Fibroblast of skin of left biceps (primary cell): ENCODE measurements around the gene RAB37.

Experiments
- DNase-seq, 2 experiments: peaks; one replicate each; pipeline ENCODE4 v3.0.0-alpha.2; 2013; ENCODE audit warnings: low read depth in 2 of 2

Gene RAB37

GRCh38 chr17:74728033-74728701 is 8.9 kb upstream of the RAB37 start:
- DNase-seq: no peak

GRCh38 chr17:74728702-74729075 is 8.4 kb upstream of the RAB37 start:
- DNase-seq: no peak

DNA sequence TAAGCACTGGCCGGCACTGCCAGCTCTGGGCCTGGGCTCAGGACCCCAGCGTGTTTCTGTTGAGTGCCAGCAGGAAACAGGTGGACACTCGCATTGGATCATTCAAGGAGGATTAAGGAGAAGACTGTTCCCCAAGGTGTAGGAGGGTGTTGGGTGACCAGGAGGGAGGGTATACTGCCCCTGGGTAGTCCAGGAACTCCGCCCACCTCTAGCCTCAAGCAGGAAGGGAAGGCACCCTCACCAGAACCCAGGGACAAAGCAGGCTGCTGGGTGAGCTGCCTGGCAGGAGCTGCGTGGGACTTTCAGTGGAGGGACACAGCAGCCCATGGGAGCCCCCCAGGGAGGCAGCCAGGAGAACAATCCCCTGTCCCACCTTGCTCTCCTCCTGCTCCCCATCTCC is 7.7 kb upstream of the RAB37 start:
- no peak for DNase-seq

GRCh38 chr17:74729866-74730265 is 7.2 kb upstream of the RAB37 start:
- DNase-seq: no peak

GRCh38 chr17:74730491-74731346 is 6.3 kb upstream of the RAB37 start:
- DNase-seq: no peak

- DNase-seq: no peak
Measured at GRCh38 chr17:74731347-74731605, 5.8 kb upstream of the RAB37 start.

- DNase-seq: no peak
Measured at GRCh38 chr17:74732042-74732867, 4.8 kb upstream of the RAB37 start.

DNA sequence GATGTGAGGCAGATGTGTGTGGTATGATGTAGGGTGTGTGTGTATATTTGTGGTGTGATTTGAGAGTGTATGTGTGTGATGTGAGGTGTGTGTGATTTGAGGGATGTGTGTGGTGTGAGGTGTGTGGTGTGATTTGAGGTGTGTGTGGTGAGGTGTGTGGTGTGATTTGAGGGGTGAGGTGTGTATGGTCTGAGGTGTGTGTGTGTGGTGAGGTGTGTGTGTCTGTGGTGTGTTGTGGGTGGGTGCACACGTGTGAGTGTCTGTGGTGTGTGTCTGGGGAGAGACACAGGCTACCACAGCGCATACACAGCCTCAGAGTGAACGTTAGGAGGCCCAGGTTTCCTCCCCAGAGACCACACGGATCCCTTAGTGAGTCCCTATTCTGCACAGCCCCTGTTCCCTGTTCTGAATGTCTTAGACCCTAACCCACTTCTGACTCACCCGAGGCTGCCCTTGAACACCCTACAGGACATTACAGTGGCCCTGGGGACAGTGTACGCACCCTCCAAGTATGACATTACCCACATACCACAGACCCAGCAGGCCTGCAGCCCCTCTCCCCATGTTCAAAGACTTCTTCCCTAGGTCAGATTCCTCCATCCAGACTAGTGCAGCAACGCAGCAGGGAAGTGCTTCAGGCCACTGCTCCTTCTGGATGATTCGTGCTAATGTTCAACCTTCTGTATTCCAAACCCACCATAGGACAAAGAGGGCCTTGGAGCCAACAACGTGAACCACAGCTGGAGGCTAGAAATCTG is 3.5 kb upstream of the RAB37 start:
- DNase-seq: no peak

DNA sequence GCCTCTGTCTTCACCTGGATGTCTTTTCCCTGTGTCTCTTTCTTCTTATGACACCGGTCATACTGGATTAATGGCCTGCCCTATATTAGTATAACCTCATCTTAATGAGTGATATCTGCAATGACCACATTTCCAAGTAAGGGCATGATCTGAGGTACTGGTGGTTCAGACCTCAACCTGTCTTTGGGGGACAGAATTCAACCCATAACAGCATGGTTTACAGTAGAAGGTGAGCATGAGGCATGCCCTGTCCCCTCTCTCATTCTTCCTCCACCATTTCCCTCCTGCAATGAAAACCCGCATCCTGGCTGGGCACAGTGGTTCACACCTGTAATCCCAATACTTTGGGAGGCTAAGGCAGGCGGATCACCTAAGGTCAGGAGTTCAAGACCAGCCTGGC is 2.8 kb upstream of the RAB37 start:
- no peak for DNase-seq

- DNase-seq: no peak
Measured at GRCh38 chr17:74737299-74738050, 419 bp downstream of the RAB37 start.

DNA sequence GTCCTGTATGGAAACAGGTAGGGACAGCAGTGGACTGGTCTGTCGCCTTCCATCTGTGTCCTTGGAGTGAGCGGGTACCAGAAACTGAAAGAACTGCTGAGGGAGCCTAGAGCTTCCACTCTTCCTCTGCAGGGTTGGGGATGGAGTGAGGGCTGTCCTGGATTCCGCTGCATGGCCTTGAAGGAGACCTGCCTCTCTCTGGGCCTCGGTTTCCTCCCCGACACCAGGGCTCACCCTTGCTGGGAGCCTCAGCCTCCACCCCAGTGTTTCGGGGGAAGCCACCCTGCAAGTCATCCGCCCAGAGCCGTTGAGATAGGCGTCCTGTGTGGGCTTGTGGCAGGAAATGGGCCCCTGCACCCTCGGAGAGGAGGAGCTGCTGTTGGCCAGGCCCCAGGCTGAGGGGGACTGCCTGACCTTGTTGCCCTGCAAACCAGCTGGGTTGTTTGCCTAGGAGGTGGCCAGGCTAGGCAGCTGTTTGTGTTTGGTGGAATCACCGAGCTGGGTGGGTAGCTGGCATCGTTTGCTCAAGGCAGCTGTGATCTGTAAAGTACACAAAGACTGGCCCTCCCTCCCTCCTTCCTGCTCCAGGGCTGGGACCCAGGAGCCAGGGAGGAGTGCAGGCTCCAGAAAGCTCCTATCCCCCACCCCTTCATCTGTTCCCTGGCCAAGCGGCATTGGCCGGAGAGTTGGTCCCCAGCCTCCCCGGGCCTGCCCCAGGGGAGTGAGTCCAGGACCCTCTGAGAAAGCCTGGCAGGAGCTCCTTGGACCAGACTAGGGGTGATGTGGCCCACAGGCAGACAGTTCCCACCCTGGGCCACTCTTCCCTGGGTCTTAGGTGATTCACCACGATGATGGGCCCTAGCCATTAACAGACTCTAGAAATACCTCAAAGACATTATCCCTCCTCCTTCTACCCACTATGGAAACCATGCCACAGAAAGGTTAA is 1.3 kb downstream of the RAB37 start:
- no peak for DNase-seq

DNA sequence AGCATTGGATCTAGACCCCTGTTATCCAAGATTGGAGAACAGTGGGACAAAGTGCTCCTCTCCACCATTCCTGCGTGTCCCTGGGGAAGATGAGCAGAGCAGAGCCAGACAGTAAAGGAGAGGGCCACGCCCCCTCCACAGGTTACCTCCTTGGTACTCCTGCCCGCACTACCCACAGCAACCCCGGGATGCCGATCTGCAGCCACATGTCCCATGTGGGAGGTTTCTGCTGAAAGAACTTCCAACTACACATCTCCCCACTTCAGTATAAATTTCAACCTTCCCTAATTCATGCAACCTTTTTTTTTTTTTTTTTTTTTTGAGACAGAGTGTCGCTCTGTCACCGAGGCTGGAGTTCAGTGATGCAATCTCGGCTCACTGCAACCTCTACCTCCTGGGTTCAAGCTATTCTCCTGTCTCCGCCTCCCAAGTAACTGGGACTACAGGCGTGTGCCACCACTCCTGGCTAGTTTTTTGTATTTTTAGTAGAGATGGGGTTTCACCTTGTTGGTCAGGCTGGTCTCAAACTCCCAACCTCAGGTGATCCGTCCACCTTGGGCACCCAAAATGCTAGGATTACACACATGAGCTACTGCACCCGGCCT is 2.3 kb downstream of the RAB37 start:
- DNase-seq: no peak

GRCh38 chr17:74740173-74740572 is 3.1 kb downstream of the RAB37 start:
- DNase-seq: no peak

DNA sequence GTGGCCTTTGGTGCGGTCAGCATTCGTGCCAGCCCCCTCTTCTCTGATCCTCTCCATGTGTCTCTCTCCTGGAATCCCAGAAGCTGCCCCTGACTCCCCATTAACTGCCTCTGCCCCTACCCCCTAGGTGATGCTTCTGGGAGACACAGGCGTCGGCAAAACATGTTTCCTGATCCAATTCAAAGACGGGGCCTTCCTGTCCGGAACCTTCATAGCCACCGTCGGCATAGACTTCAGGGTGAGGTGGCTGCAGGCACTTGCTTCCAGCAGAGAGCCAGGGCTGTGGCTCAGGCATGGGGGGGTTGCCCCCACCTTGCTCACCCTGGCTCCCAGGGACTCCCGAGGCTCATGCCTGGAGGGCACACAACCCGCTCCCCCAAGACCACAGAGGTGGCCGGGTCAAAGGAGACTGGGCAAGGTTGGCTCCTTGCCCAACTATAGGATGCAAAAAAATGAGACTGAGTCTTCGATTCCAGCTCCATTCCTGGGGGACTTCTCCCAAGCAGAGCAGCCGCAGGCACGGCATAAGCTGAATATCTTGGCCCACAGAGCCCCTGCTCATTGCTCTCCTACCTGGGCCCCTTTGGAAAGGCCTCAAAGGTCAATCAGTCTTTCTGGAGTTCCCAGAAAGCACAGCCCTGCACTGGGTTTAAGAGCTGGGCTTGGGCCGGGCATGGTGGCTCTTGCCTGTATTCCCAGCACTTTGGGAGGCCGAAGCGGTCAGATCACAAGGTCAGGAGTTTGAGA is 3.8 kb downstream of the RAB37 start:
- no peak for DNase-seq

GRCh38 chr17:74742153-74742515 is 5.1 kb downstream of the RAB37 start:
- no peak for DNase-seq

GRCh38 chr17:74742978-74743545 is 6.0 kb downstream of the RAB37 start:
- DNase-seq: no peak

DNA sequence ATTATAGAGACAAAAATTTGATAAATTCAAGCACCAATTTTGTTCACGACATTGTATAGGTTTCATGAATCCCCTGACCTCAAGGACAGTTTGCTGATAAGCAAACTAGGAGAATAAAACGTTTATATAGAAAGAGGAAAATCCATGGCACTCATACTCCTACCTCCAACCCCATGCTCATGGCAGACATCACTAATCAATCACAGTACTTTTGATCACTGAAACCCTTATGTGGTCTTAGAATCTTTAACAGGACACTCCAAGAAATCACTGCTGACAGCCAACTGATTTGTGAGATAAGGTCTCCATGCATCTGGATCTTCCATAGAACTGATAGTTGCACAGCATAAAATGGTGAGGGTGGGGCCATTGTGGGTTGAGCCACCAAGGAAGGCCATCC is 6.7 kb downstream of the RAB37 start:
- DNase-seq: no peak

DNA sequence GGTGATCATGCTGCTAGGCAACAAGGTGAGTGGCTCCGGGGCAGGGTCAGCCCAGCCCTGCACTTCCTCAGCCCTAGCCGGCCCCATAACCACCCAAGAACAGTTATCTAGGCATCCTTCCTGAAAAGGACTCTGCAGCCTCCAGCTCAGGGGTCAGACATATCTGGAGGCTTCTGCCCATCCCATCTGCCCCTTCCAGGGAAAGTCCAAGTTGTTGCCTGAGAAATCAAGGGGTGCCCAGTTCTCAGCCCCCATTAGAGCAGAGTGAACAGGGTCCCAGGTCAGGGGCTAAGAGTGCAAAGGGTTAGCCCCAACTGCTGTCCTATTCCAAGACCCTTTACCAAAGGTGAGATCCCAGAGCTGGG is 7.3 kb downstream of the RAB37 start:
- DNase-seq: no peak
